GM19328 (cell line): ENCODE measurements around the gene FBXL13.
"Not testable (repeated sequence)": the region's sequence is repeated elsewhere in the genome, so short reads cannot be mapped to it uniquely, and the experiment has no call there.

Experiments
- ATAC-seq: cut with Tn5 transposase; IDR thresholded peaks from one replicate; pipeline ENCODE4 v1.9.1; 2021; ENCODE audit warnings: mild to moderate bottlenecking, moderate library complexity; ENCODE audit not compliant: unreplicated experiment

FBXL13 gene

DNA sequence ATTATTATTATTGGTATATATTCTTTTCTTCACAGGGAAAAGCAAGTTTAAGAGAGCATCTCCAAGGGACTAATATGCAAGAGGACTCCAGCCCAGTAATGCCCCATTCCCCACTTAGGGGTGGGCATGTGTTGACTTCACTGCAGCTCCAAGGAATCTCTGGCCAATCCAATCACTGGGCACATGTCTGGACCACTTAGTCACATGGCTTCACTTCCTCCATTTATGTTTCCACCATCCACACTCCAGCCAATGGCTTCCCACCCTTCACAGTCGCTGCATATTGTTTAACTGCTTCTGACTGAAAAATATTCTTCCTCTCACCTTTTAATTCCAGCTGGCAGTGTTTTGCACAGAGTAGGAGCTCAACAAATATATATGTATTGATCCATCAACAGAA lies 43.6 kb downstream of the FBXL13 start:
- no peak for ATAC-seq

DNA sequence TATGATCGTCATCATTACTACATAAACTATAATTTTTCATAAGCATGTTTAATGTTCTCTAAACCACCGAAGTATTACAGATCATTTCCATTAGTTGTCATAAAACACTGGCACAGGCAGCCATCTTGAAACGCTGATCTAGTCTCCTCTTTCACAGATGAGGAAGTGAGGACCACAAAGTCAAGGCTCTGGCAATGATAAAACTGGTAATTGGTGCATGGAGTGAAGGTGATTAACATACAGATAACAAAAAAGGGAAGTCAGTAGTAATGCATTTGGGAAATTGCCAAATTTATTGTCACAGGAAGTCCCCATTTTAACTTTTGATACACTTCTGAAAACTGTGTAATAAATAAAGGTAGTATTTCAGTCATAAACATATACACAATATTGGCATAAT lies 49.3 kb downstream of the FBXL13 start:
- no peak for ATAC-seq

DNA sequence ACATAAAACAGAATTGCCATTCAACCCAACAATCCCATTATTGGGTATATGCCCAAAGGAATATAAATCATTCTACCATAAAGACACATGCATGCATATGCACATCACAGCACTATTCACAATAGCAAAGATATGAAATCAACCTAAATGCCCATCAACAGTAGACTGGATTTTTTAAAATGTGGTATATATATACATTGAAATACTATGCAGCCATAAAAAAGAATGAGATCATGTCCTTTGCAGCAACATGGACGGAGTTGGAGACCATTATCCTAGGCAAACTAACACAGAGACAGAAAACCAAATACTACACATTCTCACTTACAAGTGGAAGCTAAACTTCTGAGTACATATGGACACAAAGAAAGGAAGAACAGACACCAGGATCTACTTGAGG lies 51.0 kb downstream of the FBXL13 start:
- ATAC-seq = not testable (repeated sequence)

DNA sequence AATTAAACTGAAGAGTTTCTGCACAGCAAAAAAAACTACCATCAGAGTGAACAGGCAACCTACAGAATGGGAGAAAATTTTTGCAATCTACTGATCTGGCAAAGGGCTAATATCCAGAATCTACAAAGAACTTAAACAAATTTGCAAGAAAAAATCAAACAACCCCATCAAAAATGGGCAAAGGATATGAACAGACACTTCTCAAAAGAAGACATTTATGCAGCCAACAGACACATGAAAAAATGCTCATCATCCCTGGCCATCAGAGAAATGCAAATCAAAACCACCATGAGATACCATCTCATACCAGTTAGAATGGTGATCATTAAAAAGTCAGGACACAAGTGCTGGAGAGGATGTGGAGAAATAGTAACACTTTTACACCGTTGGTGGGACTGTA lies 53.1 kb downstream of the FBXL13 start:
- ATAC-seq = not testable (repeated sequence)

DNA sequence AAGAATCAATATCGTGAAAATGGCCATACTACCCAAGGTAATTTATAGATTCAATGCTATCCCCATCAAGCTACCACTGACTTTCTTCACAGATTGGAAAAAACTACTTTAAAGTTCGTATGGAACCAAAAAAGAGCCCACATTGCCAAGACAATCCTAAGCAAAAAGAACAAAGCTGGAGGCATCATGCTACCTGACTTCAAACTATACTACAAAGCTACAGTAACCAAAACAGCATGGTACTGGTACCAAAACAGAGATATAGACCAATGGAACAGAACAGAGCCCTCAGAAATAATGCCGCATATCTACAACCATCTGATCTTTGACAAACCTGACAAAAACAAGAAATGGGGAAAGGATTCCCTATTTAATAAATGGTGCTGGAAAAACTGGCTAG lies 53.7 kb downstream of the FBXL13 start:
- ATAC-seq = not testable (repeated sequence)

DNA sequence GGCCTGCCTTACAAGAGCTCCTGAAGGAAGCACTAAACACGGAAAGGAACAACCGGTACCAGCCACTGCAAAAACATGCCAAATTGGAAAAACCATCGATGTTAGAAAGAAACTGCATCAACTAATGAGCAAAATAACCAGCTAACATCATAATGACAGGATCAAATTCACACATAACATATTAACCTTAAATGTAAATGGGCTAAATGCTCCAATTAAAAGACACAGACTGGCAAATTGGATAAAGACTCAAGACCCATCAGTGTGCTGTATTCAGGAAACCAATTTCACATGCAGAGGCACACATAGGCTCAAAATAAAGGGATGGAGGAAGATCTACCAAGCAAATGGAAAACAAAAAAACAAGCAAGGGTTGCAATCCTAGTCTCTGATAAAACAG lies 56.3 kb downstream of the FBXL13 start:
- not testable (repeated sequence) for ATAC-seq

DNA sequence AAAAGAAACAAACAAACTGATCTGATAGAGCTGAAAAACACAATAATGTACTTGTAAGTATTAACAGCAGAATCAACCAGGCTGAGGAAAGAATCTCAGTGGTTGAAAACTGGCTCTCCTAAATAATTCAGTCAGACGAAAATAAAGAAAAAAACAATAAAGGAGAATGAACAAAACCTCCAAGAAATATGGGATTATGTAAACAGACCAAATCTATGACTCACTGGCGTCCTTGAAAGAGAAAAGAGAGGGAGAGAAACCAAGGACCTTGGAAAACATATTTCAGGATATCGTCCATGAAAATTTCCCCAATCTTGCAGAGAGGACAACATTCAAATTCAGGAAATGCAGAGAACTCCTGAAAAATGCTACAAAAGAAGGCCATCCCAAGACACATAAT lies 62.9 kb downstream of the FBXL13 start:
- no peak for ATAC-seq

DNA sequence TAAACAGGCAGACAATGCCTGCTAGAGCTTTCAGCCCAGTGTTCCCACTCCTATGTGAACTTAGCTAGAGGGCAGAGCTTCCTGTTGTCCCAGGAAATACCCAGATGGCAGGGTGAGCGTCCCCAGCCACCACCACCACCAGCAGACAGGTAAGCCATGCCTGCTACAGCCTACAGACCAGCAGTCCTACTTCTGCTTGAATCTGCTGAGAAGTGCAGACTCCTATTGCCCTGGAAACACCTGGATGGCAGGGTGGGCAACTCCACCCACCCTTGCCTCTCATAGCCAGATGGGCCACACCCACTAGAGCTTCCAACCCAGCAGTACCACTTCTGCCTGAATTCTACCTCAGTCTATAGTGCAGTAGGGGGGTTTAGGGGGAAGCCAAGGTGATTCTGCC lies 64.4 kb downstream of the FBXL13 start:
- ATAC-seq = no peak

DNA sequence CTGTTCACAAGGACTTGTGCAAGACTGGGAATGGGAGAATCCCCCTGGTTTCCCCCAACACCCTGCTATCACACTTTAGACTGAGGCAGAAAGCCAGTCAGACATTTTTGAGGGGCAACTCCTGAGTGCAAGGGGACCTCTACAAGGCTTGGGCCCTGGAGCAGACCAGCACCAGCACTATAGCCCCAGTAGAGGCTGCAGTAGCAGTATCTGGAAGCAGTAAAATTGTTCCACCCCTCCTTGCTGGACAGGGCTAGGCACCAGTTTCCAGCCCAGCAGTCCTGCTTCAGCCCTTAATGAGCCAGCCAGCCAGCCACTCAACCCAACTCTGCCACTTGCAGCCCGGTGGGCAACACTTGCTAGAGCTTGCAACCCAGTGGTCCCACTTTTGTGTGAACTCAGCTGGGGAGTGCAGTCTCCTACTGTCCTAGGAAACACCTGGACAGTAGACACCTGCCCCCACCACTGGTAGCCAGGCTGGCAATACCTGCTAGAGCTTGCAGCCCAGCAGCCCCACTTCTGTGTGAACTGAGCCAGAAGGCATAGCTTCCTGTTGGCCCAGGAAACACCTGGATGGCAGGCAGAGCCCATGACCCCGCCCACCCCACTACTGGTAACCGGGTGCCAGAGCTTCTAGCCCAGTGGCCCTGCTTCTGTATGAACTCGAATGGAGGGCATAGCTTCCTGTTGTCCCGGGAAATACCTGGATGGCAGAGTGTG lies 65.0 kb downstream of the FBXL13 start:
- ATAC-seq = no peak

DNA sequence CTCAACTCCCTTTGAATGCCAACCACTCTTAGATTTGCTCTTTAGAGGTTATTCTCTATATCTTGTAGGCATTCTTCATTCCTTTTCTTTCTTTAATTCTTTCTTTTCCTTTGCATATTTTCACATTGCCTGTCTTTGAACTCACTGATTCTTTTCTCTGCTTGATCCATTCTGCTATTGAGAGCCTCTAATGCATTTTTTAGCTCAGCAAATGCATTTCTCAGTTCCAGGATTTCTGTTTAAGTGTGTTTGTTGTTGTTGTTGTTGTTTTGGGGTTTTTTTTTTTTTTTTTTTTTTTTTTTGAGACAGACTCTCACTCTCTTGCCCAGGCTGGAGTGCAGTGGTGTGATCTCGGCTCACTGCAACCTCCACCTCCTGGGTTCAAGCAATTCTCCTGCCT lies 71.6 kb downstream of the FBXL13 start:
- no peak for ATAC-seq

DNA sequence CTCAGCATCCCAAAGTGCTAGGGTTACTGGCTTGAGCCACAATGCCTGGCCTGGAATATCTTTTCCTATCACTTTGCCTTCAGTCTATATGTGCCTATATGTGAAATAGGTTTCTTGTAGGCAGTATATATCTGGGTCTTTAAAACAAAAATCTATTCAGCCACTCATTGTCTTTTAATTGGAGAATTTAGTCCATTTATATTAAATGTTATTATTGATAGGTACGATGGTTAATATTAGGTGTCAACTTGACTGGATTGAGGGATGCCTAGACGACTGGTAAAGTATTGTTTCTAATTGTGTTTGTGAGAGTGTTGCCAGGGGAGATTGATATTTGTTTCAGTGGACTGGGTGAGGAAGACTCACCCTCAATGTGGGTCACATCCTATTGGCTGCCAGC lies 73.4 kb downstream of the FBXL13 start:
- no peak for ATAC-seq

DNA sequence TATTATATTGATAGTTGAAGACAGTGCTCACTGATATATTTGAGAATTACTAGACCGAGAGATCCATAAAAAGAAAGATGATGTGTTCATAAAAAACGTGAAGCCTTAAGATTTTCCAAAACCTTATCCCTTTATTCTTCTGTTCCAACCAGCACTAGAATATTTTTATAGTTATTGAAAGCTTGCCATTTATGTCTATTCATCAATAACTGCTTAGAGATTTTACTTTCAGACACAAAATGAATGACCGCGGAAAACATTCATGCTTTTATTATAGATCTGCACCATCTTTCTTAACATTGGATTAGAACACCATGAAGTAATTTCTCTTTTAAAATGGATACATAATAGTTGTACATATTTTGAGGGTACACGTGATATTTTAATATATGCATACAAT lies 77.6 kb downstream of the FBXL13 start:
- ATAC-seq = no peak

DNA sequence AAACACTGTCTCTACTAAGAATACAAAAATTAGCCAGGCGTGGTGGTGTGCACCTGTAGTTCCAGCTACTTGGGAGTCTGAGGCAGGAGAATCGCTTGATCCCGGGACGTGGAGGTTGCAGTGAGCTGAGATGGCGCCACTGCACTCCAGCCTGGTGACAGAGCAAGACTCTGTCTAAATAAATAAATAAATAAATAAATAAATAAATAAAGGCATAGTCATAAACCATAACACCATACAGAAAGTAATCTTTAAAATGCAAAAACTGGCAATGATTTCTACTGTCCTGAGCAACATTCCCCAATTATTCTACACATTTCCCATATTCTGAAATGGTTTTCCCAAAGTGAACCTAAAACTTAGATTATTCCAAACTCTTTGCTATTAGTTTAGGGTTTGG lies 79.0 kb downstream of the FBXL13 start:
- not testable (repeated sequence) for ATAC-seq

DNA sequence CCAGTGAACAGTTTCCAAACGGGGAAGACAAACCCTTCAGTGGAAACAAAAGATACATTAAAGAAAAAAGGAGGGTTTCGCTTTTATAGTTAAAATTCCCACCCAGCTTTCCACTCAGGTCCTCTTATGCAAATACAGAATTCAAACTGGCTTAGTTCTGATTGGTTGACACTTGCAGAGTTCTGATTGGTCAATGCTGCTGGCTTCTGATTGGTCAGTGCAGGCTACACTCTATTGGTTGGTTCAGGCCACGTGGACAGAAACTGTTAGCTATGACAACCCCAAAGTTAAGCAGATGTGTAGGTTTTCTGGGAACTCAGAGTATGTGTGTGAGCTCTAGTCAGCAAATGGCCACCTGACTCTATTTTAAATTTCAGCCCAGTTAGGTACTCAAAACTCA lies 80.0 kb downstream of the FBXL13 start:
- no peak for ATAC-seq

DNA sequence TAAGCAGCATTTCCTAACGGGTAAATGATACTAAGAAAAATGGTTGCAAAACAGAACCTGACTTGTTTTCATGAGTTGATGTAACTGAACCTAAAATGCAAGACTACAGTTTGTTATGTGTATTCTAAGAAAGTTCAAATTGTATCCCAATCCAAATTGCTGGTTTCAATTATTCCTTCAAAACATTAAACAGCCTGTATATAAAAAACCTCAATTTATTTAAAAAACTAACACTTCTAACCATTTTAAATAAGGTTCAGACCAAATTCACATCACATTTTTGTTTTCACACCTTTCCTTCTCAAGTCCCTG lies 80.9 kb downstream of the FBXL13 start:
- no peak for ATAC-seq

DNA sequence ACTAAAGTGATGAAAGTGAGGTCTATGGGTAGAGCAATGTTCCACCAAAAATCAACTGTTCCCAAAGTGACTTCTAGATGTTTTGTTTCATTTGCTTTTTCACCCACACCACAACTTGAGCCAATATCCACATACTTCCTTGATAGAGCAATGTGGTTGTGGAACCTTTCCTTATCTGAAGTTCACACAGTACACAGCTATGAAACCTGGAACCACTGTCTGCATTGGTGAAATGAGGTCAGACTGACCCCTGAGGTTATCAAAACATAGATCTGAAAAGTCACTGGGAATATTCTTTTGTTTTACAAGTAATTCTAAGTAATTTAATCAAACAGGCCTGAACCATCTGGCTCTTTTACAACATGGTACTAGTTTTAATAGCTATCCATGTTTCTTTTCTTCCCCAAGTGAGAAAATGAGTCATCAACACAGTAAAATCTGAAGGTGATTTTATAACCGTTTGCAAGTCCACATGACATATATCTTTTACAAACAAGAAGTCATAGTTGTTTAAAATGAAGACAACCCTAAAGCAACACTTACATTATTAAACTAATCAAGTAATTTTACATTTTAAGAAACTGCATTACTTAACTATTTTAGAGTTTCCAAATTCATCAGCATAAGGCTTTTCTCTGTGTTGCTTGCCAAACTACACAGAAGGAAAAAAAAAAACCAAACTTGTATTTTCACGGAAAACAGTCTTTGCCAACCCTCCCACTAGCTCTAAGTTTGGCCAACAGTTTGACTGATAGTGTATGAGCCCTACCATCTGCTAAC lies 81.5 kb downstream of the FBXL13 start:
- ATAC-seq = no peak

DNA sequence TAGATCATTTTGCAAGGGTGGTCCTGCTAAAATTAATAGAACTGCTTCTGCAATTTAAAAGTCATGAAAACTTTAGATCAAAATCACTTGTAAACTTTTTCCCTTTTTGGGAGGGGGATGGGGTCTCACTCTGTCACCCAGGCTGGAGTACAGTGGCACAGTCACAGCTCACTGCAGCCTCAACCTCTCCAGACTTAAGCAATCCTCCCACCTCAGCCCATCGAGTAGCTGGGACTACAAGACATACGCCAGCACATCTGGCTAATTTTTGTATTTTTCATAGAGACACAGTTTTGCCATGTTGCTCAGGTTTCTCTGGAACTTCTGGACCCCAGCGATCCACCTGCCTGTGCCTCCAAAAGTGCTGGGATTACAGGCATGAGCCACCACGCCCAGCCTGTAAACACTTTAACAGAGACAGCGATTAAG lies 82.1 kb downstream of the FBXL13 start:
- no peak for ATAC-seq

DNA sequence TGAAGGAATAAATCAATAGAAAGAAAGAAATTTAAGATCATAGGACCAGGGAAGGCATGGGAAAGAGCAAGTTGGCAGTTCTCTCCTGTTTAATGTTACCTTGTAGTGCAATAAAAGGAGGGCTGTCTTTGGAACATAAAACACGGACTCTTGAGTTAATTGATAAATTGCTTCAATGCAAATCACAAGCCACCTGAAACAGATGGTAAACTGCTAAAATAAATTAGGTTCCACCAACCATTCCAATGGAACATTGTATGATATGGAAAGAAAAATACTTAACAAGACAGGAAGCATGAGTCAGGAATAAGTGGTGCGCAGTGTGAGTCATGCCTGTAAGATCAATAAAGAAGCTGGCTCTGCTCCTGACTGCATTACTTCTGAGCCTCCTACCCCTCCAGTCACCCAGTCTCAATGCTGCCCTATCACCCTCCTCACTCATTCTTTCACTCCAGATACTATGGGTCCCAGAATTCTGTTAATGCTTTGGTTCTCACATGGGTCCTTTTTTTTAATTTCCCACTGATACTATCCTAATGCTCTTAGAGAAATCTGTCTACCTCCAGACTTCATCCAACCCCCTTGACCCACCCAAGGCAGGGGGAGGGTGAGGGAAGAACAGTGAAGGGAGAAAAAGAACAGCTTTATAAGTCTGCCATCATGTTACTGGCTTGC lies 82.9 kb downstream of the FBXL13 start:
- no peak for ATAC-seq

DNA sequence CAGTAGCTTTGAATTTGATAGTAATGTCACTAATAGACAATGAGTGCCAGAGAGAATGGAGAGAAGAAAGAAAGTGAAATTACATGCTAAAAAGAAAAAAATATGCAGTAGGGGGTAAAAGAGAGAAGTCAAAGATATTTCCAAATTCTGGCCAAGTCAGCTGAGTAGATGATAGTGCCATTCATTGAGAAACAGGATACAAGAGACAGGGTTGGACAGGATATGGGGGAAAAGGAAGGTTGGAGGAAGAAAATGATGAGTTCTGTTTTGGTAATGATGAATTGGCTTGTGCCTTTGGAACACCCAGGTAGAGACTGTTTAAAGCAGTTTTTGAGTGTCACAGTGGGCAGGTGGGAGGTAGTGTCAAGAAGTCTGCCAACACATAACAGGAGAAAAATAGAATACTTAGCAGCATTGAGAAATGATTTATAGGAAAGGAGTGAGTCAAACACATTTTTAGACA lies 83.5 kb downstream of the FBXL13 start:
- ATAC-seq = no peak

DNA sequence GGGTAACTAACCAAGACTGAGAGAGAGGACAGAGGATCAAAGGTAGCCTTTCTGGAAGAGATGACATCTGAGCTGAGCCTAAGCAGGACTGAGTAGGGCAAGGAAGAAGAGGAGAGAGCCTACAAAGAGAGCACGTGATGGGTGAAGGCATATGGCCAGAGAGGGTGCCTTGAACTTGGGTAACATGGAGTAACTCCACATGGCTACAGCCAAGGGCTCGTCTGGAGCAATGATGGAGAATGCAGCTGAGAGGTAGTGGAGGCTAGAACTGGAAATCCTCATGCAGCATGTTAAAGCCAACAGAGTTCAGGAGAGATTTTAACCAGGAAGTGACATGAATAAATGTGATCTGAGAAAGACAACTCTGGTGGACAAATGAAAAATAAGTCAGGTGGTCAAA lies 84.0 kb downstream of the FBXL13 start:
- ATAC-seq = no peak

DNA sequence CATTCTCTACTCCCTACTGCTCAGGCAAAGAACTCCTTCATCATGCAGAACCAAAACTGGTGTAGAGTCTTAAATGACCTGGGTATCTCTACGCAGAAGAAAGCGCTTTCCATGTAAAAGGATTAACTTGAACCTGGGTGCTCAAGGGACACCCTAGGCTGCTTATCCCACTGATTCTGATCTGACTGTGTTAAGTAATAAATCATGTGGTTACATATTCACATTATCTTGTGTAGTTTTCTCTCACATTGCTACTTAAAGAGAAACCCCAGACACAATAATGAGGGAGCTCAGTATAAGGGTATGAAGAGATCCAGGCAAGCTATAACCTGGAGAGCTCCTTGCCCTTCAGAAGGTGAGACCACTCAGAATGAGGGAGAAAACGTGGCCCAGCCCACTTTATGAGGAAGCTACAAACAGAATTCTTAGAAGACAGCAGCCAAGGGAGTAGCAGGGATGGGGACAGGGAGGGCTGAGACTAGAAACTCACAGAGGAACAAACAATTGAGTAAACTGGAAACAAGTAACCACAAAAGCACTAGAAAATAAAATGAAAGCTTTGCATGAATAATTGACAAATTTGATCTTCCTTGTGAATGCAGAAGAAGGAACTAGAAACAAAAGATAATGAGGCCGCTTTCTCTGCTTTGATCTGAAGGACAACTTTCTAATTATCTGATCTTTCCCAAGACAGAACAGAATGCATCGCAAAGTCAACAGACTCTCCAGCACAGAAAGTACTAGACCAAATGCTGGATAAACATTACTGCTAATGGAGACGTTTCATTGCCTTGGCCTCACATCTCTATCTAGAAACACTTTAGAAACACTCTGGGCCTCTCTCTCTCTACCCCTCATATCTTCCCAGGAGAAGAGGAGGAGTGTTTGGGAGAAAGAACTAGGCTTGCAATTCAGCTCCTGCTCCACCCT lies 85.7 kb downstream of the FBXL13 start:
- no peak for ATAC-seq
